Measurements from ENCODE around the gene TAGLN3.

DNA sequence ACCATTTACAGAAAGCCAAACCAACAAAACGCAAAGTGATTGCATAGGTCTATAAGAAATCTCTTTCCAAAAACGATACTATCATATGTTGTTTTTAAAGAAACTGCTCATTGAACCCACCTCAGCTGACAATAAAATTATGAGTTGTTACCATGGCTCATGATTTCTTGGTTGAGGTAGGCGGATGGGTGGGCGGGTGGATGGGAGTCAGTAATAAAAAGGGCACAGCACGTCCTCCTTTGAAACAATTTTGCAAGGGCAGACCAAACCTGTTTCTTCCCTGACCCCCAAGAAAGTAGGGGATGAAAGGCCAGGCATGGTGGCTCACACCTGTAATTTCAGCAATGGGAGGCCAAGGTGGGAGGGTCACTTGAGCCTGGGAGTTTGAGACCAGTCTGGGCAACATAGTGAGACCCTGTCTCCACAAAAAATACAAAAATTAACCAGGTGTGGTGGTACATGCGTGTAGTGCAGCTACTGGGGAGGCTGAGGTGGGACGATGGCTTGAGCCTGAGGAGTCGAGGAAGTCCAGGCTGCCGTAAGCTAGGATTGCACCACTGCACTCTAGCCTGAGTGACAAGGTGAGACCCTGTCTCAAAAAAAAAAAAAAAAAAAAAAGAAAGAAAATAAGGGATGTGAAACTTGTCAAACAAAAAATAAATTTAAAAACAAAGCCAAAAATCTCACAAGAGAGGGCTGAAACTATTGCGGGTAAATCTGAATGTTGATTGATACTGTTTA, 17.8 kb upstream of the TAGLN3 start:
- TF ChIP-seq, protein P1, sequence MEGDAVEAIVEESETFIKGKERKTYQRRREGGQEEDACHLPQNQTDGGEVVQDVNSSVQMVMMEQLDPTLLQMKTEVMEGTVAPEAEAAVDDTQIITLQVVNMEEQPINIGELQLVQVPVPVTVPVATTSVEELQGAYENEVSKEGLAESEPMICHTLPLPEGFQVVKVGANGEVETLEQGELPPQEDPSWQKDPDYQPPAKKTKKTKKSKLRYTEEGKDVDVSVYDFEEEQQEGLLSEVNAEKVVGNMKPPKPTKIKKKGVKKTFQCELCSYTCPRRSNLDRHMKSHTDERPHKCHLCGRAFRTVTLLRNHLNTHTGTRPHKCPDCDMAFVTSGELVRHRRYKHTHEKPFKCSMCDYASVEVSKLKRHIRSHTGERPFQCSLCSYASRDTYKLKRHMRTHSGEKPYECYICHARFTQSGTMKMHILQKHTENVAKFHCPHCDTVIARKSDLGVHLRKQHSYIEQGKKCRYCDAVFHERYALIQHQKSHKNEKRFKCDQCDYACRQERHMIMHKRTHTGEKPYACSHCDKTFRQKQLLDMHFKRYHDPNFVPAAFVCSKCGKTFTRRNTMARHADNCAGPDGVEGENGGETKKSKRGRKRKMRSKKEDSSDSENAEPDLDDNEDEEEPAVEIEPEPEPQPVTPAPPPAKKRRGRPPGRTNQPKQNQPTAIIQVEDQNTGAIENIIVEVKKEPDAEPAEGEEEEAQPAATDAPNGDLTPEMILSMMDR (IDR thresholded peaks at IDR 0.05) = no peak
- TF ChIP-seq POLR2AphosphoS5 (IDR thresholded peaks at IDR 0.05; ENCODE audit: low read depth, low read length) = no peak
- TF ChIP-seq, protein P2, sequence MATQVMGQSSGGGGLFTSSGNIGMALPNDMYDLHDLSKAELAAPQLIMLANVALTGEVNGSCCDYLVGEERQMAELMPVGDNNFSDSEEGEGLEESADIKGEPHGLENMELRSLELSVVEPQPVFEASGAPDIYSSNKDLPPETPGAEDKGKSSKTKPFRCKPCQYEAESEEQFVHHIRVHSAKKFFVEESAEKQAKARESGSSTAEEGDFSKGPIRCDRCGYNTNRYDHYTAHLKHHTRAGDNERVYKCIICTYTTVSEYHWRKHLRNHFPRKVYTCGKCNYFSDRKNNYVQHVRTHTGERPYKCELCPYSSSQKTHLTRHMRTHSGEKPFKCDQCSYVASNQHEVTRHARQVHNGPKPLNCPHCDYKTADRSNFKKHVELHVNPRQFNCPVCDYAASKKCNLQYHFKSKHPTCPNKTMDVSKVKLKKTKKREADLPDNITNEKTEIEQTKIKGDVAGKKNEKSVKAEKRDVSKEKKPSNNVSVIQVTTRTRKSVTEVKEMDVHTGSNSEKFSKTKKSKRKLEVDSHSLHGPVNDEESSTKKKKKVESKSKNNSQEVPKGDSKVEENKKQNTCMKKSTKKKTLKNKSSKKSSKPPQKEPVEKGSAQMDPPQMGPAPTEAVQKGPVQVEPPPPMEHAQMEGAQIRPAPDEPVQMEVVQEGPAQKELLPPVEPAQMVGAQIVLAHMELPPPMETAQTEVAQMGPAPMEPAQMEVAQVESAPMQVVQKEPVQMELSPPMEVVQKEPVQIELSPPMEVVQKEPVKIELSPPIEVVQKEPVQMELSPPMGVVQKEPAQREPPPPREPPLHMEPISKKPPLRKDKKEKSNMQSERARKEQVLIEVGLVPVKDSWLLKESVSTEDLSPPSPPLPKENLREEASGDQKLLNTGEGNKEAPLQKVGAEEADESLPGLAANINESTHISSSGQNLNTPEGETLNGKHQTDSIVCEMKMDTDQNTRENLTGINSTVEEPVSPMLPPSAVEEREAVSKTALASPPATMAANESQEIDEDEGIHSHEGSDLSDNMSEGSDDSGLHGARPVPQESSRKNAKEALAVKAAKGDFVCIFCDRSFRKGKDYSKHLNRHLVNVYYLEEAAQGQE (IDR thresholded peaks at IDR 0.05; ENCODE audit: insufficient read depth in 1 of 2, low read depth in 2 of 2, low read length in 1 of 2) = no peak
- TF ChIP-seq TCF7L2 (IDR thresholded peaks at IDR 0.05; ENCODE audit: low read depth, low read length) = no peak
